Ishikawa (cell line): ENCODE measurements around the gene NEK10.

Source experiments
- CEBPB ChIP-seq: IDR thresholded peaks from 2 replicates; pipeline ENCODE4 v1.6.1; 2012
- CREB1 ChIP-seq: IDR thresholded peaks from 2 replicates; pipeline ENCODE4 v1.6.1; 2012; ENCODE audit warnings: low read depth
- EGR1 ChIP-seq: IDR thresholded peaks from 2 replicates; pipeline ENCODE4 v1.6.1; 2012
- EP300 ChIP-seq: IDR thresholded peaks from 2 replicates; pipeline ENCODE4 v1.6.1; 2012; ENCODE audit warnings: borderline replicate concordance
- FOXM1 ChIP-seq: IDR thresholded peaks from 2 replicates; pipeline ENCODE4 v1.6.1; 2012; ENCODE audit warnings: low read depth, borderline replicate concordance
- NFIC ChIP-seq: IDR thresholded peaks from 2 replicates; pipeline ENCODE4 v1.6.1; 2012
- RAD21 ChIP-seq: IDR thresholded peaks from 2 replicates; pipeline ENCODE4 v1.6.1; 2012; ENCODE audit warnings: low read depth
- TAF1 ChIP-seq: IDR thresholded peaks from 2 replicates; pipeline ENCODE4 v1.6.1; 2012; ENCODE audit warnings: low read depth, mild to moderate bottlenecking
- TCF12 ChIP-seq: IDR thresholded peaks from 2 replicates; pipeline ENCODE4 v1.6.1; 2012; ENCODE audit warnings: low read depth
- TEAD4 ChIP-seq: IDR thresholded peaks from 2 replicates; pipeline ENCODE4 v1.6.1; 2012
- YY1 ChIP-seq: IDR thresholded peaks from 2 replicates; pipeline ENCODE4 v1.6.1; 2012; ENCODE audit warnings: low read depth
- ZBTB7A ChIP-seq: IDR thresholded peaks from 2 replicates; pipeline ENCODE4 v1.6.1; 2012; ENCODE audit warnings: low read depth
- TF ChIP-seq, protein P1 (sequence below): IDR thresholded peaks from 2 replicates; pipeline ENCODE4 v1.6.1; 2012
- TF ChIP-seq, protein P2 (sequence below): IDR thresholded peaks from 2 replicates; pipeline ENCODE4 v1.6.1; 2012
- TF ChIP-seq, protein P3 (sequence below): IDR thresholded peaks from 2 replicates; pipeline ENCODE4 v1.6.1; 2012; ENCODE audit warnings: low read depth, mild to moderate bottlenecking

The NEK10 gene

DNA sequence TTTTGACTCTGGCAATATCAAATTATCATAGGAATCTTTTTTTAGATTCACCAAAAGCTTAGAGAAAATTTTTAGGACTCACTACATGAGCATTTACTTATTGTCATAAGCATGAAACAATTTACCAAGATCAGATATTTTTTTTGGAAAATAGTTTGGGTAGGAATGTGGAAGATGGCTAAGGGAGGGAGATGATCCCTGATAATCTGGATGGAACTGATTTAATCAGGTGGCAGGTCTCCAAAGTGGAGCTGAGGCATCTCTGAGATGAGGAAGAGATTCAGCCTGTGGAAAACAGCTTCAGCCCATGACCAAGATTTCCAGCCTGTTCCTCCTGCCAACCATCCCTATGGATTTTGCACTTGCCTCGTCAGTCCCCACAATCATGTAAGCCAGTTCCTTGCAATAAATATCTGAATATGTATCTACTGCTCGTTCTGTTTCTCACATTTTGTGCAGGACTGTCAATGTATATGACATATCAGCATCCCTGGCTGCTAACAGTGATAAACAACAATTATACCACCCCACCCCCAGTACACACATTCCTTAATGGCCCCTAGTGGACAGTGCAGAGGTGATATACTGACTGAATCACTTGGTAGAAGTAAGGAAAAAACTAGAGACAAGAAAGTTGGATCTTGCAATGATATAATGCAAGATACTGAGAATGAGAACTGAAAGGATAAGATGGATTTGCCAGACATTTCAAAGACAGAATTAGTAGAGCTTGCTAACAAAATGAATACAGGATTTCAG lies 183.8 kb downstream of the NEK10 start:
- no peak for TF ChIP-seq EGR1
- TF ChIP-seq CREB1: no peak
- TF ChIP-seq EP300: no peak
- no peak for TF ChIP-seq RAD21
- no peak for TF ChIP-seq TEAD4
- TF ChIP-seq, protein P1, sequence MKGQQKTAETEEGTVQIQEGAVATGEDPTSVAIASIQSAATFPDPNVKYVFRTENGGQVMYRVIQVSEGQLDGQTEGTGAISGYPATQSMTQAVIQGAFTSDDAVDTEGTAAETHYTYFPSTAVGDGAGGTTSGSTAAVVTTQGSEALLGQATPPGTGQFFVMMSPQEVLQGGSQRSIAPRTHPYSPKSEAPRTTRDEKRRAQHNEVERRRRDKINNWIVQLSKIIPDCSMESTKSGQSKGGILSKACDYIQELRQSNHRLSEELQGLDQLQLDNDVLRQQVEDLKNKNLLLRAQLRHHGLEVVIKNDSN: no peak
- TF ChIP-seq, protein P2, sequence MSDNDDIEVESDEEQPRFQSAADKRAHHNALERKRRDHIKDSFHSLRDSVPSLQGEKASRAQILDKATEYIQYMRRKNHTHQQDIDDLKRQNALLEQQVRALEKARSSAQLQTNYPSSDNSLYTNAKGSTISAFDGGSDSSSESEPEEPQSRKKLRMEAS: no peak
- TF ChIP-seq, protein P3, sequence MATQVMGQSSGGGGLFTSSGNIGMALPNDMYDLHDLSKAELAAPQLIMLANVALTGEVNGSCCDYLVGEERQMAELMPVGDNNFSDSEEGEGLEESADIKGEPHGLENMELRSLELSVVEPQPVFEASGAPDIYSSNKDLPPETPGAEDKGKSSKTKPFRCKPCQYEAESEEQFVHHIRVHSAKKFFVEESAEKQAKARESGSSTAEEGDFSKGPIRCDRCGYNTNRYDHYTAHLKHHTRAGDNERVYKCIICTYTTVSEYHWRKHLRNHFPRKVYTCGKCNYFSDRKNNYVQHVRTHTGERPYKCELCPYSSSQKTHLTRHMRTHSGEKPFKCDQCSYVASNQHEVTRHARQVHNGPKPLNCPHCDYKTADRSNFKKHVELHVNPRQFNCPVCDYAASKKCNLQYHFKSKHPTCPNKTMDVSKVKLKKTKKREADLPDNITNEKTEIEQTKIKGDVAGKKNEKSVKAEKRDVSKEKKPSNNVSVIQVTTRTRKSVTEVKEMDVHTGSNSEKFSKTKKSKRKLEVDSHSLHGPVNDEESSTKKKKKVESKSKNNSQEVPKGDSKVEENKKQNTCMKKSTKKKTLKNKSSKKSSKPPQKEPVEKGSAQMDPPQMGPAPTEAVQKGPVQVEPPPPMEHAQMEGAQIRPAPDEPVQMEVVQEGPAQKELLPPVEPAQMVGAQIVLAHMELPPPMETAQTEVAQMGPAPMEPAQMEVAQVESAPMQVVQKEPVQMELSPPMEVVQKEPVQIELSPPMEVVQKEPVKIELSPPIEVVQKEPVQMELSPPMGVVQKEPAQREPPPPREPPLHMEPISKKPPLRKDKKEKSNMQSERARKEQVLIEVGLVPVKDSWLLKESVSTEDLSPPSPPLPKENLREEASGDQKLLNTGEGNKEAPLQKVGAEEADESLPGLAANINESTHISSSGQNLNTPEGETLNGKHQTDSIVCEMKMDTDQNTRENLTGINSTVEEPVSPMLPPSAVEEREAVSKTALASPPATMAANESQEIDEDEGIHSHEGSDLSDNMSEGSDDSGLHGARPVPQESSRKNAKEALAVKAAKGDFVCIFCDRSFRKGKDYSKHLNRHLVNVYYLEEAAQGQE: no peak
- no peak for TF ChIP-seq TAF1
- TF ChIP-seq FOXM1: no peak

DNA sequence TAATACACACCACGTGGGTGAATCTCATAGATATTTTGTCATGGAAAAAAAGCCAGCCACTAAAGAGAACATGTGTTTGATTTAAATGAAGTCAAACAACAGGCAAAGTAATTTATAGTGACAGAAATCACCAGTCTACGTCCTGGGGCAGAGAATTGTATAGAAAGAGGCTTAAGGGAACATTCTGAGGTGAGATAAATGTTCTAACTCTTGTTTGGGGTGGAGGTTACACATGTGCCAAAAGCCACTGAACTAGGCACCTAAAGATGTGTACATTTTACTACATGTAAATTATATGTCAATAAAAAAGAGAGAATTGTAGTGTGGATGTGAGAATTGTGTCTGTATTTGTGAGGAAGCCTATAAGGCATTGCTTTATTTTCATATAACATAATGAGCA lies 184.9 kb downstream of the NEK10 start:
- TF ChIP-seq TEAD4: no peak
- TF ChIP-seq EP300: no peak
- no peak for TF ChIP-seq EGR1
- no peak for TF ChIP-seq FOXM1

DNA sequence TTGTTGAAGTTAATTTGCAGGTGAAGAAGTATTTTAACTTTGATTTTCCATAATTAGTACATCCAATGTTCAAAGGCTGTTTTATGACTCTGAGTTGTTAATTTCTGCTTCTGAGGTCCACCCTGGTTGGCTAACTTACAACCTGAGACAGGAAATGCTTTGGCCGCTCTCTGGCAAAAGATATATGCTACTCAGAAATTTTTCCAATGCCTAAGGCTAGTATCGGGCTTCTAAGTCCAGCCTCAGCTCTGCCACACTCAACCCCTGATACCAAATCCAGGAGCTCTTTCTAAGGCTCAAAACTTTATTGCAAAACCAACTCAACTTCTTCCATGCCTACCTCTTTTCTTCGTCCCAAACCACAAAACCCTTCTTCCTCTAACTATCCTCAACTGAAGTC lies 192.9 kb downstream of the NEK10 start:
- TF ChIP-seq FOXM1 (no peak), NFIC (no peak), EP300 (no peak), ZBTB7A (no peak), YY1 (no peak), TEAD4 (no peak), EGR1 (no peak), RAD21 (no peak), TCF12 (no peak), CREB1 (no peak)
- TF ChIP-seq, protein P1: no peak
- TF ChIP-seq, protein P2: no peak
- TF ChIP-seq, protein P3: no peak

DNA sequence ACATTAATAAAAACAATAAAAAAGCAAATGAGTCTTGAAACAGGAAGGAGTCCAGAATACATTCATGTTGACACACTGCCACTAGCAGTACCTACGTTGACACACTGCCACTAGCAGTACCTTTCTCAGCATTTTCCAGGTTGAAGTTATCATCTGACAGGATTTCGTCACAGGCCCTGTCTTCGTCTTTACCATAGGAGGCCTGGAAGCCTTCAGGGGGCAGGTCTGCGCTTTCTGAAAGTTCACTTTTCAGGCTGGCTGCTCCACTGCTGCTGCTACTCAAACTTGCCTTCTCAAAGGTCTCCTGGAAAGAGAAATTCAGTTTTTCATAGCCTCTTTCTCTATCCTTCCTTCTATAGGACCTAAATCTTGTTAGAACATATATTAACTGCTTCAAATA lies 194.7 kb downstream of the NEK10 start:
- TF ChIP-seq NFIC (no peak), TAF1 (no peak), EGR1 (no peak), CEBPB (no peak), FOXM1 (no peak), ZBTB7A (no peak)

DNA sequence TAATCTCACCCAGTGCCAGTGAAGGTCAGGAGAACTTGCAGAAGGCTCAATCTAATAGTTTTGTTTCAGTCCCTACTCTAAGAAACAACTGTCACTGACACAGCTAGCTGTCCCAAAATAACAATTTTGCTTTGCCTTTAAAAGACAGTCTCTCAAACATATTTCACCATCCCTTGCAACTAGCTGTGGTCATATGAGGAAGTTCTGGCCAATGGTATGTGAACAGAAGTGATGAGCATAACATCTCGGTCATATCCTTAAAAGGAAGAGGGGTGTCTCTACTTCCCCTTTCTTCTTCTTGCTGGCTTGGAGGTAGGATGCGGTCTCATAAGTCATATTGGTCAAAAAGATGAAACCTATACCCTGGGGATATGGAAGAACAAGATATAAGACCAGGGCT lies 198.1 kb downstream of the NEK10 start:
- no peak for TF ChIP-seq TCF12

DNA sequence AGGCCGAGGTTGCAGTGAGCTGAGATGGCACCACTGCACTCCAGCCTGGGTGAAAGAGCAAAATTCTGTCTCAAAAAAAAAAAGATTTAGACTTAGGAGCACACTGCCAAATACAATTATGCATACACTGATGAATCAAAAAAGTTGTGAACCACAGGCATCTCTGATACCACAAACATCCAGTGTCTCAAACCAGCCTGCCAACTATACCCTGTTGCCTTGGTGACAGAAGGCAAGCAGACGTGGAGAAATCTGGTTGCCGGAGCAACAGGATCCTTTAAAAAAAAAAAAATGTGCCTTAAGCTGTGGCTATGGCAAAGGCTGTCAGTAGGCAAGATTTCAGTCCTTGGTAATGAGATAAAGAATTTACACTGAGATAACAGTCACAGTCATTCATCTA lies 202.3 kb downstream of the NEK10 start:
- TF ChIP-seq TCF12 (no peak), FOXM1 (no peak), TEAD4 (no peak), ZBTB7A (no peak), CEBPB (no peak), NFIC (no peak), TAF1 (no peak), EGR1 (no peak)
- TF ChIP-seq, protein P1: no peak
- TF ChIP-seq, protein P2: no peak
- TF ChIP-seq, protein P3: no peak
